Lower leg skin (tissue), 3 donors: ENCODE measurements around the gene LRP1B.

Experiments
- CTCF ChIP-seq, 3 donors: fragments of 450-650 bp; IDR thresholded peaks; one replicate each; pipeline ENCODE4 v1.5.1; 2016; ENCODE audit warnings: antibody characterized with exemption in 3 of 3, mild to moderate bottlenecking in 3 of 3, moderate library complexity in 2 of 3
- POLR2A ChIP-seq, 2 donors: fragments of 450-650 bp; IDR thresholded peaks; one replicate each; pipeline ENCODE4 v1.6.1; 2016 to 2017; ENCODE audit warnings: antibody characterized with exemption in 2 of 2, mild to moderate bottlenecking in 1 of 2, moderate library complexity in 1 of 2

- no peak for TF ChIP-seq POLR2A (IDR thresholded peaks at IDR 0.05)
- no peak for TF ChIP-seq CTCF (IDR thresholded peaks at IDR 0.05)
Measured at GRCh38 chr2:141748616-141749015, 382.2 kb downstream of the LRP1B start.
